NB4 (cell line): ENCODE results near the gene TRPM5.

Experiments
- POLR2A ChIP-seq: IDR thresholded peaks from 2 replicates; pipeline ENCODE4 v1.6.1; 2011; ENCODE audit warnings: mild to moderate bottlenecking; ENCODE audit not compliant: insufficient read length; ENCODE audit errors: extremely low read depth
- TF ChIP-seq, protein P1 (sequence below): IDR thresholded peaks from 2 replicates; pipeline ENCODE4 v1.6.1; 2011; ENCODE audit warnings: low read depth, low read length

DNA sequence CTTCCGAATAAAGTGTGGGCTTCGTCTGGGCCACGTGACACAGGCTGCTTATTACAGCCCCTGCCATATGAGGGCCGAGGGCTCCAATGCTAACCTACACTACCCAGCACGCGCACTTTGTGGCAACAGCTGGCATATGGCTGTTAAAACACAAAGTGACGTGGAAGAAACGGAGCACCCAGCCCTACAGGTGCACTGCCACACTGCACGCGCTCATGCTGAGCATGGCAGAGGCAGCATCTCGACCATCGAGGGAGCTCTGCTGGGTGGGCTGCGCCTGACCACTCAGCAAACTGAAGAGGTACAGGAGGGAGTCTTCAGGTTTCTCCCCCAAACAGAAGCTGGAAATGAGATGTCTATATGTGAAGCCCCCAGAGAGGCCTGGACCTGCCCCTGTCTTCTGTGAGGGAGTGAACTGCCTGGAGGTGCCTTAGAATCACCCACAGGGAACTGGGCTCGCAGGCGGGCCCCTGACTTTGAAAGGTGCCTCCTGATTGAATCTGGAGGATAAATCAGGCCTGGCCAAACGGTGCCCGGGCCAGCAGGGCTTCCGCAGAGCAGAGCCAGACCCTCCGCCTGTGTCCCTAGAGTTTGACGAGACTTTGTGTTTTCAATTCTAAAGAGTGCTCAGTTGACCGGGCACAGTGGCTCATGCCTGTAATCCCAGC, 25.5 kb downstream of the TRPM5 start:
- TF ChIP-seq POLR2A = no peak
- TF ChIP-seq, protein P1, sequence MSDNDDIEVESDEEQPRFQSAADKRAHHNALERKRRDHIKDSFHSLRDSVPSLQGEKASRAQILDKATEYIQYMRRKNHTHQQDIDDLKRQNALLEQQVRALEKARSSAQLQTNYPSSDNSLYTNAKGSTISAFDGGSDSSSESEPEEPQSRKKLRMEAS = no peak
